Measurements from ENCODE around the gene EXOC6B. TPM values are rescaled to one million over a fixed set of nuclear protein-coding genes. Genes with fewer than 3 reads are reported as not detected.

Gene EXOC6B
- total RNA-seq, 1 donor = 24.6 TPM

DNA sequence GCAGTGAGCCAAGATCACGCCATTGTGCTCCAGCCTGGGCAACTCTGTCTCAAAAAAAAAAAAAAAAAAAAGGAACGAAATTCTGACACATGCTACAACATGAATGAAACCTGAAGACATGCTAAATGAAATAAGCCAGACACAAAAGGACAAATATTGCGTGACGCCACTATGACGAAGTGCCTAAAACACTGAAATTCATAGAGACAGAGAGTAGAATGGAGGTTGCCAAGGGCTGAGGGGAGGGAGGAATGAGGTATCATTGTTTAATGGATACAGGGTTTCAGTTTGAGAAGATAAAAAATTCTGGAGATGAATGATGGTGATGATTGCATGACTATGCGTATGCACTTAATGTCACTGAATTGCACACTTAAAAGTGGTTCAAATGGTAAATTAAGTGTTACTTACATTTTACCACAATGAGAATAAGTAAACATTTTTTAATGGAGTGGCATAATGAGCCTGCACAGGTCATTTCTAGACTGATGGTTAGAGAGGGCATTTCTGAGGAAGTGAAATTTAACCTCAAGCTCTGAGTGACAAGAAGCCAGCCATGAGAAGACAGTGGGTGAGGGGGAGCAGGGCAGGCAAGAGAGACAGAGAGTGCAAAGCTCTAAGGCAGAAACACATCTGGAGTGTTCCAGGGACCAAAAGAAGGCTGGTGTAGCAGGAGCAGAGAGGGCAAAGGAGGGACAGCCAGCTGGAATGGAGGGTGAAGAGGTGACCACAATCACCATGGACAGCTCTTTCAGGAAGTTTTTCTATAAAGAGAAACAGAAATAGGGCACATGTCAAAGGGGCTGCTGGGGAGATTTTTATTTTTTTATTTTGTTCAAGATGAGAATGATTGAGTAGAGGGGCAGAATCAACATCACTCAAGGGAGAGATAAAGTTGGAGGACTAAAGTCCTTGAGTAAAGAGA, 20.6 kb upstream of the EXOC6B start:
- peaks cover 25% of the 10 kb centered on the region for H3K27me3 ChIP-seq (ENCODE audit: insufficient read depth, low read length)
- TF ChIP-seq, protein P1, sequence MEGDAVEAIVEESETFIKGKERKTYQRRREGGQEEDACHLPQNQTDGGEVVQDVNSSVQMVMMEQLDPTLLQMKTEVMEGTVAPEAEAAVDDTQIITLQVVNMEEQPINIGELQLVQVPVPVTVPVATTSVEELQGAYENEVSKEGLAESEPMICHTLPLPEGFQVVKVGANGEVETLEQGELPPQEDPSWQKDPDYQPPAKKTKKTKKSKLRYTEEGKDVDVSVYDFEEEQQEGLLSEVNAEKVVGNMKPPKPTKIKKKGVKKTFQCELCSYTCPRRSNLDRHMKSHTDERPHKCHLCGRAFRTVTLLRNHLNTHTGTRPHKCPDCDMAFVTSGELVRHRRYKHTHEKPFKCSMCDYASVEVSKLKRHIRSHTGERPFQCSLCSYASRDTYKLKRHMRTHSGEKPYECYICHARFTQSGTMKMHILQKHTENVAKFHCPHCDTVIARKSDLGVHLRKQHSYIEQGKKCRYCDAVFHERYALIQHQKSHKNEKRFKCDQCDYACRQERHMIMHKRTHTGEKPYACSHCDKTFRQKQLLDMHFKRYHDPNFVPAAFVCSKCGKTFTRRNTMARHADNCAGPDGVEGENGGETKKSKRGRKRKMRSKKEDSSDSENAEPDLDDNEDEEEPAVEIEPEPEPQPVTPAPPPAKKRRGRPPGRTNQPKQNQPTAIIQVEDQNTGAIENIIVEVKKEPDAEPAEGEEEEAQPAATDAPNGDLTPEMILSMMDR (IDR thresholded peaks at IDR 0.05; ENCODE audit: extremely low read depth, low read depth, low read length) = no peak
- H3K27ac ChIP-seq (ENCODE audit: low read depth, low read length) = no peak overlapping the region
- H3K4me2 ChIP-seq (ENCODE audit: insufficient read depth, low read length) = no peak overlapping the region
- H3K9me3 ChIP-seq (ENCODE audit: low read depth, low read length) = no peaks in the 10 kb centered on the region
- no peaks in the 10 kb centered on the region for H4K20me1 ChIP-seq (ENCODE audit: insufficient read depth, low read length)
- no peaks in the 10 kb centered on the region for H3K79me2 ChIP-seq (ENCODE audit: insufficient read depth, low read length)
- peak; percentile 34 for DNase-seq (ENCODE audit: insufficient read length, low spot score, missing footprints)
- H2AFZ ChIP-seq (ENCODE audit: low read length) = no peak overlapping the region
- H3K36me3 ChIP-seq (ENCODE audit: insufficient read depth, low read length) = no peaks in the 10 kb centered on the region
- H3K4me1 ChIP-seq (ENCODE audit: insufficient read depth, low read length) = no peaks in the 10 kb centered on the region
- H3K4me3 ChIP-seq (ENCODE audit: insufficient read depth, low read length) = no peak overlapping the region

DNA sequence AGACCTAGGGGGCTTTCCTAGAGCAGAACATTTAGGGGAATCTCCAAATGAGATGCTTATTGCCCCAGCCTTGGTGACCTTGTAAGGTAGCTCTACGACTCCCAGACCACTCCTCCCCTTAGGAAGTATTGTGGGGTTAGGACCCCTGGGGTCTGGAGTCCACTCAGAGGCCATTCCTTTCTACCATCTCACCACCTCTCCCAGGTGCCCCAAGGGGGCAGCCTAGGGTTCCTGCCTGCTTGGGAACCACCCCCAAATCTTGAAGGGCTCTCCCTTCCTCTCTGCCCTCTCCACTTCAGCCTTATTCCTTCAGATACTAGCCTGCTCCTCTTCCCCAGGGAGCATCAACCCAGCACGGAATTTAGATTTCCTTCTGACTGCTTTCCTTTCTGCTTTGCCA, 17.5 kb upstream of the EXOC6B start:
- no peaks in the 10 kb centered on the region for H3K36me3 ChIP-seq (ENCODE audit: insufficient read depth, low read length)
- no peak overlapping the region for H3K27ac ChIP-seq (ENCODE audit: low read depth, low read length)
- no peak overlapping the region for H3K4me3 ChIP-seq (ENCODE audit: insufficient read depth, low read length)
- H3K27me3 ChIP-seq (ENCODE audit: insufficient read depth, low read length) = peaks cover 10% of the 10 kb centered on the region
- H3K4me2 ChIP-seq (ENCODE audit: insufficient read depth, low read length) = no peak overlapping the region
- DNase-seq (ENCODE audit: insufficient read length, low spot score, missing footprints) = no peak
- no peak overlapping the region for H2AFZ ChIP-seq (ENCODE audit: low read length)
- TF ChIP-seq, protein P1 (IDR thresholded peaks at IDR 0.05; ENCODE audit: extremely low read depth, low read depth, low read length) = no peak
- no peaks in the 10 kb centered on the region for H3K4me1 ChIP-seq (ENCODE audit: insufficient read depth, low read length)
- H3K79me2 ChIP-seq (ENCODE audit: insufficient read depth, low read length) = no peaks in the 10 kb centered on the region
- no peaks in the 10 kb centered on the region for H3K9me3 ChIP-seq (ENCODE audit: low read depth, low read length)
- H4K20me1 ChIP-seq (ENCODE audit: insufficient read depth, low read length) = no peaks in the 10 kb centered on the region

DNA sequence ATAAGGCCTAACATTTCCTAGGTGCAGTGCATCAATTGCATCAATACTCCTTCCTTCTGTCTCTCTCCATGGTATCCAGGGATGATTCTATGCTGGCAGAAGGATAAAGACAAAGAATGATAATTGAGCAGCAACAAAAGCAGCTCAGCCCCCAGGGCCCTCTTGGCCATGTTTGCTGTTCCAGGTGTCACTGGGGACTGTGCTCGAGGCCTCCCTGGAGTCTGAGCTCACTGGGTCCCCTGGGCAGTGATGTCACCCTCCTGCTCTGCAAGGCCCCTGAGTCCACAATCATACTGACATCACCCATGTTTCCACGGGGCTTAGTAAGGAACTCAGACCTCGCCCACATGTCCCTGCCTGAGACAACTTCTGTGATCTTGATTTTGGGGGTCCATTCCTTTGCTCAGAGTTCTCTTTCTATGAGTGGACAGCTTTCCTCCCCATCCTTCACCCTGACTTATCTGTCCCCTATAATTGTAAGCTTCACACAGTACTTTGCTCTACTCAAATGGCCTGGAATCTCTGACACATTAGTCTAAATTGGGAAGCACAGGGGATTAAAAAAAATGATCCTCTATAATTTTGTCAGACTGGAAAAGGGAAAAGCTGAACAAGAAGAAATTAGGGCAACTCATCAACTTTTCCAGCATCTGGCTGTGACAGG, 15.8 kb upstream of the EXOC6B start:
- peak; percentile 35 for DNase-seq (ENCODE audit: insufficient read length, low spot score, missing footprints)
- no peak overlapping the region for H2AFZ ChIP-seq (ENCODE audit: low read length)
- no peak overlapping the region for H3K4me3 ChIP-seq (ENCODE audit: insufficient read depth, low read length)
- no peak overlapping the region for H3K27ac ChIP-seq (ENCODE audit: low read depth, low read length)
- H3K4me2 ChIP-seq (ENCODE audit: insufficient read depth, low read length) = no peak overlapping the region
- H3K4me1 ChIP-seq (ENCODE audit: insufficient read depth, low read length) = no peaks in the 10 kb centered on the region
- H3K79me2 ChIP-seq (ENCODE audit: insufficient read depth, low read length) = no peaks in the 10 kb centered on the region
- TF ChIP-seq, protein P1 (IDR thresholded peaks at IDR 0.05; ENCODE audit: extremely low read depth, low read depth, low read length) = no peak
- H4K20me1 ChIP-seq (ENCODE audit: insufficient read depth, low read length) = no peaks in the 10 kb centered on the region
- peaks cover 7% of the 10 kb centered on the region for H3K27me3 ChIP-seq (ENCODE audit: insufficient read depth, low read length)
- H3K9me3 ChIP-seq (ENCODE audit: low read depth, low read length) = no peaks in the 10 kb centered on the region
- H3K36me3 ChIP-seq (ENCODE audit: insufficient read depth, low read length) = no peaks in the 10 kb centered on the region

DNA sequence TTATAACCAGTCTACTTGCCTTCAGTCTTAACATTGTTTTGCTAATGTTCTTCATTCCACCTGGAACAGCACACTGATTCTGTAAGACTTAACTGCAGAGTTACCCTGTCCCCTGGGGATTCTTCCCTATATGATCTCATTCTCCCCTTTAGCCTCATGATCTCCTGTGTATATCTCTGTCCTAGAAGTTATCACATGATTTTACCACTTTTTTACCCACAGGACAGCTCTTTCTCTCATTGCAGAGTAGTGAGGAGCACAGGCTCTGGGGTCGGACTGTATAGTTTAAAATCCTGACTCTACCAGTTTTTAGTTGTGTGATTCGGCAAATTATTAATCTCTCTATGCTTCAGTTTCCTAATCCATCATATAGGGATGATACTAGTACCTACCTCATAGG, 14.2 kb upstream of the EXOC6B start:
- Histone ChIP-seq H3K27me3 (ENCODE audit: insufficient read depth, low read length) (peaks cover 7% of the 10 kb centered on the region), H3K4me2 (ENCODE audit: insufficient read depth, low read length) (no peak overlapping the region), H3K36me3 (ENCODE audit: insufficient read depth, low read length) (no peaks in the 10 kb centered on the region), H3K9me3 (ENCODE audit: low read depth, low read length) (no peaks in the 10 kb centered on the region), H3K27ac (ENCODE audit: low read depth, low read length) (no peak overlapping the region), H3K4me3 (ENCODE audit: insufficient read depth, low read length) (no peak overlapping the region), H3K4me1 (ENCODE audit: insufficient read depth, low read length) (no peaks in the 10 kb centered on the region), H3K79me2 (ENCODE audit: insufficient read depth, low read length) (no peaks in the 10 kb centered on the region), H4K20me1 (ENCODE audit: insufficient read depth, low read length) (no peaks in the 10 kb centered on the region), H2AFZ (ENCODE audit: low read length) (no peak overlapping the region)
- DNase-seq (ENCODE audit: insufficient read length, low spot score, missing footprints) = no peak
- TF ChIP-seq, protein P1 (IDR thresholded peaks at IDR 0.05; ENCODE audit: extremely low read depth, low read depth, low read length) = no peak

Measured in osteoblast (primary cell).